IMR-90 (cell line): ENCODE results near the gene ZNF609. TPM values are rescaled to one million over a fixed set of nuclear protein-coding genes. Genes with fewer than 3 reads are reported as not detected.

Source experiments
- ATAC-seq: fragments of 200-7000 bp; cut with Tn5 transposase; 2 replicates; pipeline ENCODE4 v1.9.1; 2020; ENCODE audit warnings: low read depth, mild to moderate bottlenecking, moderate library complexity
- BruUV-seq: library from RNA; stranded (reverse); fragments of 400-500 nt; replicated peaks from 2 replicates; lab custom pipeline; 2021; lab: Mats Ljungman, UMichigan
- CTCF ChIA-PET: fragments of 300-600 bp; formaldehyde crosslinking; extraction: SDS; loops from one replicate; lab custom pipeline; 2021; ENCODE audit warnings: antibody characterized with exemption; lab: Yijun Ruan, JAX
- POLR2A ChIA-PET: fragments of 300-600 bp; sonication (Branson Sonifier 250); formaldehyde crosslinking; loops from one replicate; lab custom pipeline; 2022; ENCODE audit warnings: antibody characterized with exemption; ENCODE audit not compliant: unreplicated experiment; lab: Charles Lee
- DNase-seq: peaks from one replicate; pipeline ENCODE4 v3.0.0; 2013
- H2AFZ ChIP-seq: replicated peaks from 2 replicates; pipeline ENCODE3; 2013; ENCODE audit warnings: low read length, mild to moderate bottlenecking; ENCODE audit not compliant: poor library complexity
- H2AK5ac ChIP-seq: 2 replicates; pipeline ENCODE4 v1.6.1; 2013; ENCODE audit warnings: low read depth, low read length, inconsistent platforms
- H2AK9ac ChIP-seq: replicated peaks from 2 replicates; pipeline ENCODE3; 2013; ENCODE audit warnings: mild to moderate bottlenecking, low read depth, low read length, moderate library complexity; ENCODE audit not compliant: poor library complexity
- H2BK120ac ChIP-seq: 2 replicates; pipeline ENCODE4 v1.6.1; 2013; ENCODE audit warnings: low read depth, low read length, inconsistent platforms
- H2BK15ac ChIP-seq: 3 replicates; pipeline ENCODE4 v1.6.1; 2013; ENCODE audit warnings: low read depth, low read length, inconsistent platforms
- H2BK20ac ChIP-seq: 2 replicates; pipeline ENCODE4 v1.6.1; 2013; ENCODE audit warnings: low read depth, mild to moderate bottlenecking, inconsistent platforms, low read length, moderate library complexity
- H2BK5ac ChIP-seq: 2 replicates; pipeline ENCODE4 v1.6.1; 2013; ENCODE audit warnings: mild to moderate bottlenecking, low read depth, low read length, inconsistent platforms; ENCODE audit not compliant: poor library complexity, severe bottlenecking
- H3K14ac ChIP-seq: replicated peaks from 2 replicates; pipeline ENCODE4 v1.6.1; 2013; ENCODE audit warnings: low read depth, low read length, inconsistent platforms
- H3K18ac ChIP-seq: 2 replicates; pipeline ENCODE4 v1.6.1; 2013; ENCODE audit warnings: low read depth, low read length, control low read depth
- H3K23ac ChIP-seq: 2 replicates; pipeline ENCODE4 v1.6.1; 2013; ENCODE audit warnings: low read depth, low read length, inconsistent platforms
- H3K27ac ChIP-seq: 2 replicates; pipeline ENCODE4 v1.5.1; 2013; ENCODE audit warnings: mild to moderate bottlenecking, control low read depth, low read length; ENCODE audit not compliant: insufficient read depth
- H3K27me3 ChIP-seq: 2 replicates; pipeline ENCODE4 v1.6.1; 2013; ENCODE audit warnings: low read length; ENCODE audit not compliant: control insufficient read depth, insufficient read depth
- H3K36me3 ChIP-seq: 2 replicates; pipeline ENCODE4 v1.6.1; 2013; ENCODE audit warnings: low read length, mixed read lengths; ENCODE audit not compliant: control insufficient read depth, insufficient read depth
- H3K4ac ChIP-seq: 2 replicates; pipeline ENCODE4 v1.6.1; 2013; ENCODE audit warnings: low read depth, low read length, inconsistent platforms
- H3K4me1 ChIP-seq: 2 replicates; pipeline ENCODE4 v1.6.1; 2013; ENCODE audit warnings: low read length, mixed read lengths; ENCODE audit not compliant: control insufficient read depth, insufficient read depth
- H3K4me2 ChIP-seq: 2 replicates; pipeline ENCODE4 v1.6.1; 2013; ENCODE audit warnings: low read depth, mild to moderate bottlenecking, control low read depth, low read length, moderate library complexity
- H3K4me3 ChIP-seq: 2 replicates; pipeline ENCODE4 v1.5.1; 2013; ENCODE audit warnings: low read depth, mild to moderate bottlenecking, control low read depth, low read length, moderate library complexity; ENCODE audit not compliant: insufficient read depth
- H3K56ac ChIP-seq: 2 replicates; pipeline ENCODE4 v1.6.1; 2013; ENCODE audit warnings: low read length, inconsistent platforms; ENCODE audit not compliant: insufficient read depth; ENCODE audit errors: extremely low read depth
- H3K79me1 ChIP-seq, 2 experiments: 2 replicates each; pipeline ENCODE4 v1.6.1; 2013; ENCODE audit warnings: low read length in 2 of 2, inconsistent platforms in 1 of 2, low read depth in 1 of 2
- H3K9ac ChIP-seq: 2 replicates; pipeline ENCODE4 v1.6.1; 2013; ENCODE audit warnings: low read depth, low read length, control low read depth
- H3K9me1 ChIP-seq: 2 replicates; pipeline ENCODE4 v1.6.1; 2013; ENCODE audit warnings: low read length, inconsistent platforms; ENCODE audit not compliant: insufficient read depth
- H3K9me3 ChIP-seq: 2 replicates; pipeline ENCODE4 v1.6.1; 2013; ENCODE audit warnings: low read length; ENCODE audit not compliant: control insufficient read depth, insufficient read depth
- H4K20me1 ChIP-seq: 2 replicates; pipeline ENCODE4 v1.6.1; 2013; ENCODE audit warnings: low read length, inconsistent platforms; ENCODE audit not compliant: insufficient read depth
- H4K5ac ChIP-seq: 2 replicates; pipeline ENCODE4 v1.6.1; 2013; ENCODE audit warnings: mild to moderate bottlenecking, low read depth, low read length, control low read depth
- H4K8ac ChIP-seq, 2 experiments: 2 replicates each; pipeline ENCODE4 v1.6.1; 2013; ENCODE audit warnings: low read depth in 2 of 2, low read length in 2 of 2, control low read depth in 1 of 2, inconsistent platforms in 1 of 2
- H4K91ac ChIP-seq: 2 replicates; pipeline ENCODE4 v1.6.1; 2013; ENCODE audit warnings: low read depth, low read length, inconsistent platforms; ENCODE audit not compliant: insufficient read depth
- BHLHE40 ChIP-seq: fragments of 150-350 bp; IDR thresholded peaks from 2 replicates; pipeline ENCODE4 v1.6.1; 2016; ENCODE audit warnings: mild to moderate bottlenecking, low read depth, low read length
- CEBPB ChIP-seq: IDR thresholded peaks from 2 replicates; pipeline ENCODE4 v1.6.1; 2012; ENCODE audit warnings: low read depth, low read length, improper control_type of control experiment
- NFE2L2 ChIP-seq: fragments of 150-350 bp; IDR thresholded peaks from 2 replicates; pipeline ENCODE4 v1.6.1; 2016; ENCODE audit warnings: low read depth, mild to moderate bottlenecking, low read length
- RAD21 ChIP-seq: IDR thresholded peaks from 2 replicates; pipeline ENCODE4 v1.6.1; 2012; ENCODE audit warnings: low read length, improper control_type of control experiment
- SMC3 ChIP-seq: fragments of 150-350 bp; IDR thresholded peaks from 2 replicates; pipeline ENCODE4 v1.6.1; 2016; ENCODE audit warnings: low read depth, mild to moderate bottlenecking, antibody characterized with exemption, low read length, moderate library complexity
- WGBS, 2 experiments: methylation state at CpG; one replicate each; pipeline versions ENCODE4 v1.1.5 to v1.1.7; 2013; ENCODE audit warnings: missing lambda C conversion rate in 2 of 2; ENCODE audit not compliant: insufficient read length in 1 of 2; ENCODE audit errors: extremely low coverage in 2 of 2; 5-methylcytosine and 5-hydroxymethylcytosine counted together
- dilution Hi-C: fragments of 300-500 bp; cut with HindIII; formaldehyde crosslinking; loops from one replicate; pipeline ENCODE4 v1.14.3; 2018; ENCODE audit warnings: low sequenced_read_pairs; ENCODE audit not compliant: unreplicated experiment
- in situ Hi-C: fragments of 300-500 bp; cut with MboI; formaldehyde crosslinking; loops from 3 replicates; pipeline ENCODE4 v1.14.3; 2019; ENCODE audit warnings: low sequenced_read_pairs, inconsistent platforms, mixed read lengths
- intact Hi-C: fragments of 100-400 bp; cut with micrococcal nuclease; formaldehyde crosslinking; loops from 2 replicates; pipeline ENCODE4 v1.10.0; 2022
- polyA plus RNA-seq, 3 experiments: library from polyadenylated mRNA; depleted of rRNA; stranded (reverse); fragments of >200 nt; gene quantifications; 2 replicates each; pipeline ENCODE4 v1.2.3, GENCODE V29; 2012; ENCODE audit warnings: low replicate concordance in 1 of 3
- total RNA-seq: library from RNA; depleted of rRNA; stranded (reverse); fragments of >200 nt; gene quantifications from 2 replicates; pipeline ENCODE4 v1.2.3, GENCODE V29; 2012
- TF ChIP-seq, protein P1 (sequence below): conservative IDR thresholded peaks from 2 replicates; pipeline ENCODE4 v1.5.1; 2012; ENCODE audit warnings: mild to moderate bottlenecking, low read depth, low read length, improper control_type of control experiment
- TF ChIP-seq, protein P2 (sequence below): fragments of 150-350 bp; IDR thresholded peaks from 2 replicates; pipeline ENCODE4 v1.6.1; 2017; ENCODE audit warnings: mild to moderate bottlenecking, antibody characterized with exemption, low read length, low read depth

Gene ZNF609
- total and polyA plus RNA-seq, 2 of the 4 experiments (the other 2 are of a cell fraction) = 10.4 to 12.5 TPM

DNA sequence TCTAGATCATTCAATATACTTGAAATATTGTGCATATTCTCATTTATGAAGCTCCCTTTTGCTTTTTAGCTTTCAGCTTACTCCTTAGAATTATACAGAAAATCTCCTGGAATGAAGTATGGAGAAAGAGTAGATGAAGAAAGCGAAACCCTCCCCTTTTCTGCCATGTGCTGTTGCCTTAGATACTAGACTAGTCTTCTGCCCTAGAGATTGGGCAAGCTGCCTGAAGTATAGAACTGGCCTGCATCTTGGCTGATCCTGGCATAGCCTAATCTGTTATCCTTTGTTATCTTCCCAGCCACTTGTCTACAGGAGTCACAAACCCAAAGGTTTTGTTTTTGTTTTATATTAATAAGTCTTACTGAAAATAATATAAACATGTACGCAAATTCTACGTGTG lies 176.2 kb downstream of the ZNF609 start:
- no peak overlapping the region for H3K18ac ChIP-seq
- H2AK9ac ChIP-seq = no peak overlapping the region
- no peak overlapping the region for H2BK120ac ChIP-seq
- no peak overlapping the region for H3K4me2 ChIP-seq
- peaks cover 11% of the 10 kb centered on the region for H3K4me1 ChIP-seq
- ATAC-seq (no peak), DNase-seq (no peak)
- peaks cover 30% of the 10 kb centered on the region; the same call in 1 of the 2 replicates for H4K20me1 ChIP-seq
- peaks cover 9% of the 10 kb centered on the region for H3K36me3 ChIP-seq
- no CpG with 5 or more reads among the region's 3 CpGs for WGBS, 2 experiments
- H3K9me3 ChIP-seq = no peaks in the 10 kb centered on the region
- H4K8ac ChIP-seq = no peak overlapping the region
- POLR2A ChIA-PET = no interaction called here
- H3K27ac ChIP-seq = no peak overlapping the region
- no peak overlapping the region for H3K23ac ChIP-seq
- H3K4me3 ChIP-seq = no peak overlapping the region
- no TSS peak for BruUV-seq
- H2BK20ac ChIP-seq = no peak overlapping the region
- no peak overlapping the region for H2BK15ac ChIP-seq
- no peaks in the 10 kb centered on the region for H3K27me3 ChIP-seq
- TF ChIP-seq, protein P1, sequence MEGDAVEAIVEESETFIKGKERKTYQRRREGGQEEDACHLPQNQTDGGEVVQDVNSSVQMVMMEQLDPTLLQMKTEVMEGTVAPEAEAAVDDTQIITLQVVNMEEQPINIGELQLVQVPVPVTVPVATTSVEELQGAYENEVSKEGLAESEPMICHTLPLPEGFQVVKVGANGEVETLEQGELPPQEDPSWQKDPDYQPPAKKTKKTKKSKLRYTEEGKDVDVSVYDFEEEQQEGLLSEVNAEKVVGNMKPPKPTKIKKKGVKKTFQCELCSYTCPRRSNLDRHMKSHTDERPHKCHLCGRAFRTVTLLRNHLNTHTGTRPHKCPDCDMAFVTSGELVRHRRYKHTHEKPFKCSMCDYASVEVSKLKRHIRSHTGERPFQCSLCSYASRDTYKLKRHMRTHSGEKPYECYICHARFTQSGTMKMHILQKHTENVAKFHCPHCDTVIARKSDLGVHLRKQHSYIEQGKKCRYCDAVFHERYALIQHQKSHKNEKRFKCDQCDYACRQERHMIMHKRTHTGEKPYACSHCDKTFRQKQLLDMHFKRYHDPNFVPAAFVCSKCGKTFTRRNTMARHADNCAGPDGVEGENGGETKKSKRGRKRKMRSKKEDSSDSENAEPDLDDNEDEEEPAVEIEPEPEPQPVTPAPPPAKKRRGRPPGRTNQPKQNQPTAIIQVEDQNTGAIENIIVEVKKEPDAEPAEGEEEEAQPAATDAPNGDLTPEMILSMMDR = no peak
- TF ChIP-seq, protein P2, sequence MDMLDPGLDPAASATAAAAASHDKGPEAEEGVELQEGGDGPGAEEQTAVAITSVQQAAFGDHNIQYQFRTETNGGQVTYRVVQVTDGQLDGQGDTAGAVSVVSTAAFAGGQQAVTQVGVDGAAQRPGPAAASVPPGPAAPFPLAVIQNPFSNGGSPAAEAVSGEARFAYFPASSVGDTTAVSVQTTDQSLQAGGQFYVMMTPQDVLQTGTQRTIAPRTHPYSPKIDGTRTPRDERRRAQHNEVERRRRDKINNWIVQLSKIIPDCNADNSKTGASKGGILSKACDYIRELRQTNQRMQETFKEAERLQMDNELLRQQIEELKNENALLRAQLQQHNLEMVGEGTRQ = no peak
- TF ChIP-seq NFE2L2 (no peak), RAD21 (no peak), SMC3 (no peak), BHLHE40 (no peak), CEBPB (no peak)
- no peak overlapping the region for H3K56ac ChIP-seq
- peaks cover 9% of the 10 kb centered on the region; the same call in 1 of the 2 replicates for H3K9me1 ChIP-seq
- in situ Hi-C loops (no loop called here), dilution Hi-C loops (no loop called here), intact Hi-C loops (no loop called here)
- H3K9ac ChIP-seq = no peak overlapping the region
- H2AK5ac ChIP-seq = no peak overlapping the region
- no peak overlapping the region for H4K91ac ChIP-seq
- no peak overlapping the region for H4K5ac ChIP-seq
- H2BK5ac ChIP-seq = no peak overlapping the region
- H3K14ac ChIP-seq = no peak overlapping the region
- CTCF ChIA-PET = interaction anchor here (1.9 kb wide), 1 partner anchor 9 kb away, joined by 6 read pairs; no protein-coding TSS in a partner anchor
- H3K79me1 ChIP-seq = peaks cover 54 to 78% of the 10 kb centered on the region in 2 experiments
- H2AFZ ChIP-seq = no peak overlapping the region
- no peak overlapping the region for H3K4ac ChIP-seq
